Stomach smooth muscle (tissue), 2 donors: ENCODE measurements around the gene MCC.

Source experiments
- H3K27ac ChIP-seq: one replicate; pipeline ENCODE4 v1.7.0; 2013; ENCODE audit warnings: mild to moderate bottlenecking, low read length, inconsistent platforms
- H3K27me3 ChIP-seq, 2 donors: one replicate each; pipeline ENCODE4 v1.7.0; 2013; ENCODE audit warnings: low read length in 2 of 2; ENCODE audit not compliant: insufficient read depth in 2 of 2, control insufficient read depth in 1 of 2
- H3K36me3 ChIP-seq, 2 donors: one replicate each; pipeline ENCODE4 v1.7.0; 2013; ENCODE audit warnings: low read length in 2 of 2; ENCODE audit not compliant: control insufficient read depth in 2 of 2, insufficient read depth in 2 of 2
- H3K4me1 ChIP-seq: one replicate; pipeline ENCODE4 v1.7.0; 2013; ENCODE audit warnings: low read length; ENCODE audit not compliant: control insufficient read depth, insufficient read depth
- H3K4me3 ChIP-seq, 2 donors: one replicate each; pipeline ENCODE4 v1.7.0; 2013; ENCODE audit warnings: low read length in 2 of 2
- H3K9ac ChIP-seq, 2 donors: one replicate each; pipeline ENCODE4 v1.7.0; 2013; ENCODE audit warnings: low read length in 2 of 2, mild to moderate bottlenecking in 1 of 2
- H3K9me3 ChIP-seq, 2 donors: one replicate each; pipeline ENCODE4 v1.7.0; 2013; ENCODE audit warnings: low read length in 2 of 2; ENCODE audit not compliant: control insufficient read depth in 2 of 2
- donor health status: healthy.
- donor health status: Pancreatic carcinoma.

Gene MCC

GRCh38 chr5:113450929-113451328 is 37.3 kb downstream of the MCC start:
- no peak overlapping the region for H3K9ac ChIP-seq
- H3K27me3 ChIP-seq = no peaks in the 10 kb centered on the region
- H3K9me3 ChIP-seq = no peaks in the 10 kb centered on the region
- no peaks in the 10 kb centered on the region for H3K4me1 ChIP-seq
- no peak overlapping the region for H3K4me3 ChIP-seq
- no peak overlapping the region for H3K27ac ChIP-seq
- no peaks in the 10 kb centered on the region for H3K36me3 ChIP-seq

- Histone ChIP-seq H3K36me3 (no peaks in the 10 kb centered on the region), H3K27ac (no peak overlapping the region), H3K4me3 (no peak overlapping the region), H3K9me3 (no peaks in the 10 kb centered on the region), H3K27me3 (no peaks in the 10 kb centered on the region), H3K4me1 (no peaks in the 10 kb centered on the region), H3K9ac (no peak overlapping the region)
Observed at GRCh38 chr5:113450462-113450861, 37.8 kb downstream of the MCC start.

- H3K4me1 ChIP-seq = no peaks in the 10 kb centered on the region
- H3K27me3 ChIP-seq = no peaks in the 10 kb centered on the region
- no peak overlapping the region for H3K9ac ChIP-seq
- no peaks in the 10 kb centered on the region for H3K36me3 ChIP-seq
- H3K9me3 ChIP-seq = no peaks in the 10 kb centered on the region
- no peak overlapping the region for H3K27ac ChIP-seq
- no peak overlapping the region for H3K4me3 ChIP-seq
Observed at GRCh38 chr5:113448252-113448651, 40.0 kb downstream of the MCC start.

- no peak overlapping the region for H3K27ac ChIP-seq
- no peak overlapping the region for H3K9ac ChIP-seq
- H3K9me3 ChIP-seq = no peaks in the 10 kb centered on the region
- H3K4me1 ChIP-seq = no peaks in the 10 kb centered on the region
- H3K36me3 ChIP-seq = no peaks in the 10 kb centered on the region
- no peak overlapping the region for H3K4me3 ChIP-seq
- H3K27me3 ChIP-seq = no peaks in the 10 kb centered on the region
Observed at GRCh38 chr5:113447498-113448050, 40.7 kb downstream of the MCC start.

GRCh38 chr5:113446358-113446927 is 41.8 kb downstream of the MCC start:
- H3K27me3 ChIP-seq = no peaks in the 10 kb centered on the region
- H3K4me3 ChIP-seq = no peak overlapping the region
- H3K9ac ChIP-seq = no peak overlapping the region
- H3K9me3 ChIP-seq = no peaks in the 10 kb centered on the region
- H3K36me3 ChIP-seq = no peaks in the 10 kb centered on the region
- H3K4me1 ChIP-seq = no peaks in the 10 kb centered on the region
- H3K27ac ChIP-seq = no peak overlapping the region

GRCh38 chr5:113437111-113437510 is 51.1 kb downstream of the MCC start:
- Histone ChIP-seq H3K36me3 (no peaks in the 10 kb centered on the region), H3K4me1 (peaks cover 4% of the 10 kb centered on the region), H3K27ac (no peak overlapping the region), H3K9ac (no peak overlapping the region), H3K27me3 (no peaks in the 10 kb centered on the region), H3K4me3 (no peak overlapping the region), H3K9me3 (no peaks in the 10 kb centered on the region)

- no peak overlapping the region for H3K27ac ChIP-seq
- no peaks in the 10 kb centered on the region for H3K9me3 ChIP-seq
- H3K4me1 ChIP-seq = peaks cover 4% of the 10 kb centered on the region
- no peaks in the 10 kb centered on the region for H3K36me3 ChIP-seq
- H3K9ac ChIP-seq = no peak overlapping the region
- H3K27me3 ChIP-seq = no peaks in the 10 kb centered on the region
- H3K4me3 ChIP-seq = no peak overlapping the region
Observed at GRCh38 chr5:113435575-113435974, 52.7 kb downstream of the MCC start.

- Histone ChIP-seq H3K4me1 (peaks cover 4% of the 10 kb centered on the region), H3K27ac (no peak within 1 kb of the TSS), H3K9me3 (no peaks in the 10 kb centered on the region), H3K36me3 (no peaks in the 10 kb centered on the region), H3K4me3 (no peak within 1 kb of the TSS), H3K9ac (no peak within 1 kb of the TSS), H3K27me3 (no peaks in the 10 kb centered on the region)
Observed at GRCh38 chr5:113434889-113435288, 53.4 kb downstream of the MCC start, which contains the start of gene TSSK1B. Gene TSSK1B (minus strand): TSS chr5:113434989. CDS start chr5:113434839, 150 bp downstream.

GRCh38 chr5:113433862-113434612 is 54.2 kb downstream of the MCC start:
- H3K27ac ChIP-seq = no peak overlapping the region
- H3K9me3 ChIP-seq = no peaks in the 10 kb centered on the region
- no peak overlapping the region for H3K4me3 ChIP-seq
- no peaks in the 10 kb centered on the region for H3K27me3 ChIP-seq
- no peak overlapping the region for H3K9ac ChIP-seq
- H3K36me3 ChIP-seq = no peaks in the 10 kb centered on the region
- H3K4me1 ChIP-seq = peaks cover 4% of the 10 kb centered on the region

GRCh38 chr5:113433071-113433470 is 55.2 kb downstream of the MCC start:
- H3K27ac ChIP-seq = no peak overlapping the region
- no peak overlapping the region for H3K9ac ChIP-seq
- H3K27me3 ChIP-seq = no peaks in the 10 kb centered on the region
- no peaks in the 10 kb centered on the region for H3K9me3 ChIP-seq
- peaks cover 4% of the 10 kb centered on the region for H3K4me1 ChIP-seq
- H3K36me3 ChIP-seq = no peaks in the 10 kb centered on the region
- H3K4me3 ChIP-seq = no peak overlapping the region
